H1 (cell line): ENCODE data around the gene APOA4. TPM values are rescaled to one million over a fixed set of nuclear protein-coding genes. Genes with fewer than 3 reads are reported as not detected.
A peak's percentile ranks its signal among the peaks of the same experiment; 100 is the strongest.

Experiments
- BRCA1 ChIP-seq: IDR thresholded peaks from 2 replicates; pipeline ENCODE4 v1.6.1; 2012; ENCODE audit warnings: low read depth, low read length, improper control_type of control experiment
- CREB1 ChIP-seq: IDR thresholded peaks from 2 replicates; pipeline ENCODE4 v1.6.1; 2012; ENCODE audit warnings: inconsistent platforms
- FOSL1 ChIP-seq: IDR thresholded peaks from 2 replicates; pipeline ENCODE4 v1.6.1; 2011; ENCODE audit warnings: mild to moderate bottlenecking, low read depth, low read length, moderate library complexity; ENCODE audit not compliant: insufficient read depth
- KDM1A ChIP-seq: fragments of 200-600, 300-600 bp; sonication (generic); IDR thresholded peaks from 2 replicates; pipeline ENCODE4 v1.7.1; 2016; ENCODE audit warnings: mild to moderate bottlenecking, low read length, borderline replicate concordance
- KDM4A ChIP-seq: IDR thresholded peaks from one replicate; pipeline ENCODE4 v1.7.1; 2012; ENCODE audit warnings: low read depth, mild to moderate bottlenecking, moderate library complexity, low read length, inconsistent platforms; ENCODE audit not compliant: severe bottlenecking
- MAFK ChIP-seq: IDR thresholded peaks from 2 replicates; pipeline ENCODE4 v1.6.1; 2012; ENCODE audit warnings: low read depth, mild to moderate bottlenecking, improper control_type of control experiment, low read length
- POLR2A ChIP-seq, 2 experiments: IDR thresholded peaks; 1 replicate in 1 of 2; 2 replicates in 1 of 2; pipeline ENCODE4 v1.6.1; 2011; ENCODE audit warnings: low read depth in 2 of 2, low read length in 2 of 2, mild to moderate bottlenecking in 2 of 2; ENCODE audit errors: control extremely low read depth in 1 of 2
- POLR2AphosphoS5 ChIP-seq: IDR thresholded peaks from 2 replicates; pipeline ENCODE4 v1.6.1; 2011; ENCODE audit warnings: low read depth, low read length
- TAF1 ChIP-seq: IDR thresholded peaks from 2 replicates; pipeline ENCODE4 v1.6.1; 2011; ENCODE audit warnings: mild to moderate bottlenecking, low read depth, low read length
- TCF12 ChIP-seq: IDR thresholded peaks from 2 replicates; pipeline ENCODE4 v1.6.1; 2011; ENCODE audit warnings: low read depth, mild to moderate bottlenecking, low read length
- TEAD4 ChIP-seq: IDR thresholded peaks from 2 replicates; pipeline ENCODE4 v1.6.1; 2012; ENCODE audit warnings: low read depth, low read length, inconsistent platforms, mixed read lengths
- polyA plus RNA-seq, 7 experiments: library from polyadenylated mRNA; depleted of rRNA in 3 of 7; stranded (reverse) in 5 of 7; unstranded in 2 of 7; fragments of >200 nt in 5 of 7; fragments of 200-250 nt in 2 of 7; gene quantifications; 1 replicate in 5 of 7; 2 replicates in 1 of 7; 4 replicates in 1 of 7; pipeline versions ENCODE4 v1.2.1 to v1.2.3, GENCODE V29; 2011 to 2013; ENCODE audit warnings: missing spikeins in 2 of 7, mixed read lengths in 2 of 7
- total RNA-seq: library from RNA; stranded (reverse); fragmentation: NEBNext Ultra II Directional; extraction: Animal tissue kit (Norgen Biotek cat#: 25700); gene quantifications from 2 replicates; pipeline ENCODE4 v1.2.1, GENCODE V29; 2021
- TF ChIP-seq, protein P1 (sequence below): IDR thresholded peaks from 2 replicates; pipeline ENCODE4 v1.6.1; 2012; ENCODE audit warnings: inconsistent platforms

APOA4 gene
- total and polyA plus RNA-seq, 2 of the 8 experiments (the other 6 are each of a cell fraction or from before 2014, with no cell fraction given), result not detected

DNA sequence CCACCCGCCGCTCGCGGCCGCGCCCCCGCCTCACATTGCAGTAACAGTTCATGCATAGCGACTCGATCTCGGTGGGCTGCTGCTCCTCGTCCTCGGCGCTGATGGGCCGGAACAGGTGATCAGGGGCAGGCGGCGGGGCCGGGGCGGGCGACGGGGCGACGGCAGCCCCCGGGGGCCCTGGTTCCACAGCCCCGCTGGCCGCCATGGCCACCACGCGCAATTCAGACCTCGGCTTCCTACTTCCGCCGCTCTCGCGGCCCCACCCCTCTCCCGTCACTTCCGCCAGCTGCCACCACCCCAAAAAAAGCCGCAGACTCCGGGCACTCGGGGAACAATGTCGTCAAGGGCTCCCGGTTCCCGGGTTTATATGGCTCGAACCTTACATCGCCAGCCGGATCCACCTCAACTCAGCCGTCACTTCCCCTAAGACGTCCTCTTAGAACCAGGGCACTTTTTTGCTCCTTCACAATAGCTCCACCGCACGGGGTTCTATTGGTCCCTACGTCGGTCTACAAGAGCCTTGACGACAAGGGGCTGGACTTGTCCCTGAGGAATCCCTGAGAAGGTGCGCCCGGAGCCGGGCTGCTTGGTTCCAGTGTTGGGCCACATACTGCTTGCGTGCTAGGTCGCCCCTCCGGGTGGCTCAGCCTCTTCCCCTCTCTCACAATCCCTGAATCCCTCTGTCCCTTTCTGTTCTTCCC, 35.2 kb downstream of the APOA4 start, which contains the start of gene ZPR1 (continued):
- TF ChIP-seq CREB1, result peak; percentile 72
- TF ChIP-seq BRCA1, result no peak
- TF ChIP-seq, protein P1, sequence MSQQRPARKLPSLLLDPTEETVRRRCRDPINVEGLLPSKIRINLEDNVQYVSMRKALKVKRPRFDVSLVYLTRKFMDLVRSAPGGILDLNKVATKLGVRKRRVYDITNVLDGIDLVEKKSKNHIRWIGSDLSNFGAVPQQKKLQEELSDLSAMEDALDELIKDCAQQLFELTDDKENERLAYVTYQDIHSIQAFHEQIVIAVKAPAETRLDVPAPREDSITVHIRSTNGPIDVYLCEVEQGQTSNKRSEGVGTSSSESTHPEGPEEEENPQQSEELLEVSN, result no peak
- no peak for TF ChIP-seq KDM1A
- peak; percentile 65; the same call in 1 of the 2 replicates for TF ChIP-seq TAF1
- TF ChIP-seq POLR2A (IDR thresholded peaks at IDR 0.05; ENCODE audit: control extremely low read depth in 1 of 2, low read depth in 2 of 2, low read length in 2 of 2), result peak in 1 of 2 experiments; percentile 84; a peak in 2 of 3 replicates
- TF ChIP-seq TEAD4, result no peak
- TF ChIP-seq KDM4A, result peak; percentile 71
- peak; percentile 57; the same call in 1 of the 2 replicates for TF ChIP-seq POLR2AphosphoS5
- TF ChIP-seq TCF12, result no peak
- TF ChIP-seq MAFK, result no peak
- no peak for TF ChIP-seq FOSL1
